WI38 (cell line): ENCODE data around the gene CEMIP.

ENCODE experiments used
- H3K4me3 ChIP-seq: 2 replicates; pipeline ENCODE4 v1.5.1; 2011; ENCODE audit warnings: low read depth, mild to moderate bottlenecking, control low read depth, low read length
- TF ChIP-seq, protein P1 (sequence below): IDR thresholded peaks from 2 replicates; pipeline ENCODE4 v1.5.1; 2012; ENCODE audit warnings: low read depth, mild to moderate bottlenecking, control low read depth, low read length

Gene CEMIP

DNA sequence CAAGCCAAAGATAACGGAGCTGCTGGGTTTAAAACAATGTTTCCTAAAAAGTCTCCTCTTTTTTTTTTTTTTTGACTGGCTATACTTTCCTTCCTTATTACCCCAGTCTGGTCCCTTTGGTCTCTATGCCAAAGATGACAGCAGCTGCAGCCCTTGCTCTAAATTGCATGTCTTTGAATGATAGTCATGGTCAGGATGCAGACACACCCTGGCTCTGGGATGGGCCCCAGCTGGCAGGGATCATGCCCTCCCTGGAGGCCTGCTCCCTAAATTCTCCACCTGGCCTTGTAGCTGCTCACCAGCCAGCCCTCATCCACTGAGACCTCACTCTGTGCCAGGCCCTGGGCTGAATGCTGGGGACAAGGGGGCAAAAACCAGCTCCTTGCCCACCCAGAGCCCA, 114.6 kb downstream of the CEMIP start:
- no peak overlapping the region for H3K4me3 ChIP-seq
- TF ChIP-seq, protein P1, sequence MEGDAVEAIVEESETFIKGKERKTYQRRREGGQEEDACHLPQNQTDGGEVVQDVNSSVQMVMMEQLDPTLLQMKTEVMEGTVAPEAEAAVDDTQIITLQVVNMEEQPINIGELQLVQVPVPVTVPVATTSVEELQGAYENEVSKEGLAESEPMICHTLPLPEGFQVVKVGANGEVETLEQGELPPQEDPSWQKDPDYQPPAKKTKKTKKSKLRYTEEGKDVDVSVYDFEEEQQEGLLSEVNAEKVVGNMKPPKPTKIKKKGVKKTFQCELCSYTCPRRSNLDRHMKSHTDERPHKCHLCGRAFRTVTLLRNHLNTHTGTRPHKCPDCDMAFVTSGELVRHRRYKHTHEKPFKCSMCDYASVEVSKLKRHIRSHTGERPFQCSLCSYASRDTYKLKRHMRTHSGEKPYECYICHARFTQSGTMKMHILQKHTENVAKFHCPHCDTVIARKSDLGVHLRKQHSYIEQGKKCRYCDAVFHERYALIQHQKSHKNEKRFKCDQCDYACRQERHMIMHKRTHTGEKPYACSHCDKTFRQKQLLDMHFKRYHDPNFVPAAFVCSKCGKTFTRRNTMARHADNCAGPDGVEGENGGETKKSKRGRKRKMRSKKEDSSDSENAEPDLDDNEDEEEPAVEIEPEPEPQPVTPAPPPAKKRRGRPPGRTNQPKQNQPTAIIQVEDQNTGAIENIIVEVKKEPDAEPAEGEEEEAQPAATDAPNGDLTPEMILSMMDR, result no peak

DNA sequence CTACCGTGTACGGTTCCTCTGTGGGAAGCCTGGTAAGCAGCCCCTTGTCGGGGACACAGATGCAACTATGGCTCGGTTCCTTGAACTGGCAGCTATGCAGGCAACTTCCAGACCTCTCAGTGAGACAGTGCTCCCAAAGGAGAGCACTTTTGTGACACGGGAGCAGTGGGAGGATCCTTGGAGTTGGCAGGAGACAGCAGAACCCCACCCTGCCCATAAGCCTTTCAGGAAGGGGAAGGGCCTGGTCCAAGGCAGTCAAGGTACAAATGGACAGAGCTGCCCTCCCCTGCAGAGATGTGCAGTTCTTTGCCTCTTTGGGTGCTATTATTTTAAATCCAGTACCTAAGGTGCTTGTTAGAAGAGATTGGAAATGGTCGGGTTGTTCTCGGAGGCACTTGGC, 115.9 kb downstream of the CEMIP start:
- H3K4me3 ChIP-seq, result no peak overlapping the region
- TF ChIP-seq, protein P1, result no peak

DNA sequence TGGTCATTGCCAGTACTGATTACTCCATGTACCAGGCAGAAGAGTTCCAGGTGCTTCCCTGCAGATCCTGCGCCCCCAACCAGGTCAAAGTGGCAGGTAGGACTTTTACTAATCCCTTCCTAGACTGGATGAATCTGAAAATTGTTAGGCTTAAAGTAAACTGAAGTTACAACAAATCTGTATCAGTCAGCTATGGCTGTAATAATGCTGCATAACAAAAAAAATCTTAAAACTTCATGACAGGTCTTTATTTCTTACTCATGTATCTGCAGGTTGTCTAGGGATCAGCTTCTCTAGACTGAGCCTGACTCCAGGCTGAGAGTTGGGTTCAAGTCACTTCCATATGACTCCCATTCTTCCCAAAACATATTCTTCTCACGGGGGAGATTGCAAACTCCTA, 116.8 kb downstream of the CEMIP start:
- H3K4me3 ChIP-seq, result no peak overlapping the region
- TF ChIP-seq, protein P1, result no peak

DNA sequence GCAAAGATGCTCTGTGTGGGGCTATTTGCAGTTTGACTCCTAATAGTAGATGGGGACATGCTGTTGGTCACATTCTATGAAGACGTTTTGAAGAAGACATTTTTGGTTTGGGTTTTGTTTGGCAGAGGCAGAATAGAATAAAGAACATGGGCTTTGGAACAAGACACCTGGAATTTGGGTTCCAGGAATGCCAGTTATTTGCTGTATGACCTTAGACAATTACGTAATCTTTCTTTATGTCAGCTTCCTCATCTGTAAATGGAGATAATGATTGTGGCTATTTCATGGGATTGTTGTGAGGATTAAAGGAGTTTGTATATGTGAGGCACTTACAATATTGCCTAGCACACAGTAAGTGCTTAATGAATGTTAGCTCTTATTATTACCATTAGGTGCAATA, 118.9 kb downstream of the CEMIP start:
- H3K4me3 ChIP-seq, result no peak overlapping the region
- TF ChIP-seq, protein P1, result no peak

DNA sequence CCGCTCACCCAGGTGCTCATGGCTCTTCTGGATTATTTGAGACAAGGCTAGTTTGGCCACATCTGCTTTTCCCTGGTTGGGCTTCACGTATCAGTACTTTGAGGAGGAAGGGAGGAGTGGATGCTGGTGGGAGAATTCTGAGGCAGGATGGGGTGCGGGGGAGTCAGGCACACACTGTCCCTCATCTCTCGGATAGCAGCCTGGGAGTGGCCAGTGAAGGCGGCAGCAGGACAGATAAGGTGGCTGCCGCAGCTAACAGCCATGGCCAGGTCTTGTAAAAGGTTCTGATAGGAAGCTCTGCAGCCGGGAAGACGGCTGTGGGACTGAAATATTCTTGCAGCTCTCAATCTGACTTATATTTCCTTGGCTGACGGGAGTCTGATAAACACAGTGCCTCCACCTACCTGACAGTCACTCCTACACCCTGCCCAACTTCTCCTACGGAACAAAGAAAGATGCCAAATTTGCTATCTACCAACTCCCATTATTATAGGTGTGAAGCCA, 123.2 kb downstream of the CEMIP start:
- H3K4me3 ChIP-seq, result no peak overlapping the region
- TF ChIP-seq, protein P1, result no peak

DNA sequence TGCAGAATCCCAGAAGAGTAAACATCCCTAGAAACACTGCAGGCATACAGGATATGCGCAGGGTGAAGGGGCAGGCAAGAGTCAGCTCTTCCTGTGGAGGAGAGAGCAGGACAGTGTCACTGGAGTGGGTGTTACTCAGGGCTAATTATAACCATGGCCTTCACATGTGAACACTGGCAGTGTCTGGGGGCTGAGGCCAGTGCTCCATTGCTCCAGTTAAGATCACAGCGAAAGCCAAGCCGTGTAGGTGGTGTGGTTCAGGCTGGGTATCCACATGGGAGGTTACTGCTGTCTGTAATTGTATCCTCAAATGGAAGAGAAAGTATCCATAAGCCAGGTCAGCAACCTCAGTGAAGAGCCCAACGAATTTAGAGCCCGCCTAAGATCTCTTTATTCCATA, 125.8 kb downstream of the CEMIP start:
- H3K4me3 ChIP-seq, result no peak overlapping the region
- TF ChIP-seq, protein P1, result no peak

DNA sequence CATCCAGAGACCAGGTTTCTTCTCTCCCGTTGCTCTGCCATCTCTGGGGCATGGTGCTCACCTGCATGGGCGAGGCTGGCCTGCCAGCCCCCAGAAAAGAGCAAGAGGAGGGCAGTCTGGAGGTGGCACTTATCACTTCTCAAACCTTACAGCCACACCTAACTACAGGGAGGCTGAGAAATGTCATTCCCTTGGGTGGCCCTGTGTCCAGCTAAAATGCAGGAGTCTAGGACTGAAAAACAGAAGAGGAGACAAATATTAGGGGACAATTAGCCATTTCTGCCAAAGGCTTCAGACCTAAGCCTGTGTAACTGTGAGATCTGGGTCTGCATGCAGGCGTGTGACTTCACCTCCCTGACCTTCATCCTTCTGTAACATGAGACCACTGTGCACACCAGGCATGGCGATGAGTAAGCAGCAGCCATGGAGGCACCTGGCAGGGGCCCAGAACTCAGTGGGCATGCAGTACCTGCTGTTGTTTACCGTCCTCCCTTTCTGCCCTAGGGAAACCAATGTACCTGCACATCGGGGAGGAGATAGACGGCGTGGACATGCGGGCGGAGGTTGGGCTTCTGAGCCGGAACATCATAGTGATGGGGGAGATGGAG, 127.1 kb downstream of the CEMIP start:
- no peak overlapping the region for H3K4me3 ChIP-seq
- TF ChIP-seq, protein P1, result no peak
